Measurements from ENCODE around the gene METTL21C. TPM values are rescaled to one million over a fixed set of nuclear protein-coding genes. Genes with fewer than 3 reads are reported as not detected.

Gene METTL21C
- not detected for total RNA-seq

DNA sequence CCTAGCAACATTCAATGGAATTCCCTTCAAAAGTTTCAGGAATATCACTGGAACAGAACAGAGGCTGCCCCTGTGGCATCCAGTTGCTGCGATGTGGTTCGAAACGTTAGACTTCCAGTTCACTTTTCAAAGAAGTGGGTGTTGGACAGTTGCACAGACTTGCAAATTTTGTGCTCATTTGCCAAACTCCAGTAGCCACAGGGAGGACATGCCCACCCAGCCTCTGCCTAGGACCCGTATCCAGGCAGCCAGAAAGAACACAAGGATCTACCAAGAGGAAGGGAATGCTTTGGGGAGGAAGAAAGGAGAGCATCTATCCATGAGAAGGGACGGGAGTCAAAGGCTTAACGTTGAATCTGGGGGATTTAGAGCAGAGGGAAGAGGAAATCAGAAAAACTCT, at the start of gene METTL21C:
METTL21C (minus strand) TSS at position 108 of the 400 bp plus-strand sequence. CDS start 546 bp downstream, outside the sequence.
- POLR2A ChIA-PET: no interaction called here
- H3K4me1 Mint-ChIP-seq: no peaks in the 10 kb centered on the region
- no peaks in the 10 kb centered on the region for H3K36me3 Mint-ChIP-seq
- DNase-seq (no peak), ATAC-seq (ENCODE audit: low read depth) (no peak)
- no peak within 1 kb of the TSS for H3K27ac Mint-ChIP-seq
- H3K27me3 Mint-ChIP-seq: peaks cover 19% of the 10 kb centered on the region
- no peak within 1 kb of the TSS for H3K4me3 Mint-ChIP-seq
- H3K9me3 Mint-ChIP-seq: no peaks in the 10 kb centered on the region

DNA sequence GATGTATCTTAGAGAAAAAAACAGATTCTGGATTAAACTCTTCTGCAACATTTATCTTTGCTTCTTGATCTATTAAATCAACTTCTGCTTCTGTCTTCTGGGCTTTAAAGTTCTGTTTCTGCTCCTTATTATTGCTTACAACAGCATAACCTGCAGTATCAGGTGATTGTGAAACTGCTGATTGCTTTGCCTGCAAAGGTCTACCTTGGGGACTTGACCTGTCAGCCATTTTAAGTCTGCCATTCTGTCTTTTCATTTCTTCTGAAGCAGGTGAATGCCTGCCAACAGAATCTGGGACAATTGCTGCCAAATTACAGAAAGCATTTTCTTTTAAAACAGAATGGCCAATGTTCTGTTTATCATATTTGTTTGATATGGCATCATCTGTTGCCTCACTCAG, 47.7 kb upstream of the METTL21C start:
- Mint-ChIP-seq H3K27me3 (peaks cover 46% of the 10 kb centered on the region), H3K36me3 (no peaks in the 10 kb centered on the region), H3K27ac (no peak overlapping the region), H3K4me3 (no peak overlapping the region), H3K9me3 (peaks cover 5% of the 10 kb centered on the region), H3K4me1 (no peaks in the 10 kb centered on the region)
- ATAC-seq (ENCODE audit: low read depth): no peak
- no peak for DNase-seq
- POLR2A ChIA-PET: no interaction called here

DNA sequence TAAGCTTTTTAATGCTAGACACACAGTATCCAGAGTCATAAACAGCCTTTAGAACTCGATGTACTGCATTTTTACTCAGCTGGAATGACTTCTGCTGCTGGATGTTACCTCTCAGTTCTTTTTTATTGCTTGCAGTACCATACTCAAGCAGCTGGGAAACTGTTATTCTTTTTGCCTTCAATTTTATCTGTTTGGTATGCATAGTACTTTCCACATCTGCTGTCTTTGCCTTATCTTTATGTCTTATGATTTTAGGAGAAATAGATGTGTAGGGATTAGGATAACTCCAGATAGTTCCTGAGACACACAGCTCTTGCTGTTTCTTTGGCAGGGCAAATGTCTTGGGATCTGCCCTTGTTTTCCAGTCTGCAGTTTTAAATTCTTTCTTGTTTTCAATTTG, 47.3 kb upstream of the METTL21C start:
- peaks cover 5% of the 10 kb centered on the region for H3K9me3 Mint-ChIP-seq
- H3K36me3 Mint-ChIP-seq: no peaks in the 10 kb centered on the region
- no peak overlapping the region for H3K4me3 Mint-ChIP-seq
- H3K27ac Mint-ChIP-seq: no peak overlapping the region
- ATAC-seq (ENCODE audit: low read depth) (no peak), DNase-seq (no peak)
- H3K27me3 Mint-ChIP-seq: peaks cover 44% of the 10 kb centered on the region
- no peaks in the 10 kb centered on the region for H3K4me1 Mint-ChIP-seq
- POLR2A ChIA-PET: no interaction called here

DNA sequence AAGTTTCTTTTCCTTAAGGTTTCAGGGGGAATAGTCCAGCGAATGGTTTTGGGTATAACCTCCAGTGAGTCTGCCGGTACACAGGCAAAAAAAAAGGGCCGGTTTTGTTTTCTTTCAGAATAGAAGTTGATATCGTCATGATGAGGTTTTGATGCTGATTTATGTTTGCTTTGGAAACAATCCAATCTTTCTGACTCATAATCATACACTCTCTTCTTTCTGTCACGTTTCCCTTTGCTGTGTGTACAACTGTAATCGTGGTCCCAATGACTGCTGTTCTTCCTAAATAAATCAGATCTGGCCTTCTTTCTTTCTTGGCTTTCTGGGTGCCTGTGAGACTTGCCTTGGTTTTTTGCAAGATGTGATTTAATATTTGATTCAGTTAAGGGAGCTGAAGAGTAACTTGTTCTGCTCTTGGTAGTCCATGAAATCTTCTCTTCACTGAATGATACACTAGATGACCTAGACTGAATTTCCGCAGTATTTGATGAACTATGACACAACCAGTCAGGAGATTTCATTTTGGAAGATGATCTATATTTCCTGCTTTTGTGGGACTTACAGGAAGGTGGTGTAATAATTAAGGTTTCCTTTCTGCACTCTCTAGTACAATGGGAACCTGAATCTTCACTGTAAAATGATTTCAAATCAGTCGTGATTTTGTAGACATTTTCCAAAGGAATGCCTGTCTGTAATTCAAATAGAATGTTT, 34.9 kb upstream of the METTL21C start:
- no peak for ATAC-seq (ENCODE audit: low read depth)
- no peak for DNase-seq
- POLR2A ChIA-PET: no interaction called here
- peaks cover 25% of the 10 kb centered on the region for H3K27me3 Mint-ChIP-seq
- H3K4me1 Mint-ChIP-seq: peaks cover 4% of the 10 kb centered on the region
- no peaks in the 10 kb centered on the region for H3K36me3 Mint-ChIP-seq
- no peaks in the 10 kb centered on the region for H3K9me3 Mint-ChIP-seq
- no peak overlapping the region for H3K27ac Mint-ChIP-seq
- no peak overlapping the region for H3K4me3 Mint-ChIP-seq

DNA sequence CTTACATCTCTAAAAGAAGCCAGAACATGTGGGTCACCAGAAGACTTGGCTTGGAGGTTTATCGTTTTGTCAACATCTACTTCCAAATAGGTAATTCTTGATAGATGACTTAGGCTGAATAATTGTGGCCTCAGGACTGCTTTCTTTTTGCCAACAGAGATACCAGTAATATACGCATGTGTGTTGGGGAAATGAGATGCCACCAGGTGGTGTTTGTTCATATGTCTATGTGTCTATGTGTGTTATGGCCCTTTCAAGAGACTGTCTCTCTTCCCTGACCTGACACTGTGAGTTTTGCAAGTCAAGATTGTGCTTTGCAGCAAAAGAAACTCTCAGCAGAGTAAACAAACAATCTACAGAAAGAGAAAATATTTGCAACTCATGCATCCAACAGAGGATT, 31.6 kb upstream of the METTL21C start:
- H3K27me3 Mint-ChIP-seq: peaks cover 29% of the 10 kb centered on the region
- DNase-seq (no peak), ATAC-seq (ENCODE audit: low read depth) (peak; percentile 80)
- H3K4me3 Mint-ChIP-seq: no peak overlapping the region
- POLR2A ChIA-PET: no interaction called here
- peaks cover 7% of the 10 kb centered on the region for H3K4me1 Mint-ChIP-seq
- no peaks in the 10 kb centered on the region for H3K36me3 Mint-ChIP-seq
- H3K27ac Mint-ChIP-seq: no peak overlapping the region
- no peaks in the 10 kb centered on the region for H3K9me3 Mint-ChIP-seq

DNA sequence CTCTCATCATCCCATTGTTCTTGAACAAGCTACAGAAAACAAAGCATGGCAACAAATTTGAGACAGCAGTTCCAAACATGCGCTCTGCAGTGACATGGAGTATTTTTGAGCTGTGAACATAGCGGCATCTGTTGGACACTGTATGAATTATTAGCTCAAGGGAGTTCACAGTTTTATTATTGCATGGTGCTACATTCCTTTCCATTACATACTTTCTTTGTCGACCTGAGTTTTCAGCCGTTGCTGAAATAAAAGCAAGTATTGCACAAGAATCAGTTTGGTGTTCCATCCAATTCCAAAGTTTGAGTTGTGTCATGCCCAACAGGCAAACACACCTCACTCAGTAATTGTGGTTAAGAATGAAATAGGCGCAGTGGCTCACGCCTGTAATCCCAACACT, 30.1 kb upstream of the METTL21C start:
- DNase-seq (no peak), ATAC-seq (ENCODE audit: low read depth) (no peak)

DNA sequence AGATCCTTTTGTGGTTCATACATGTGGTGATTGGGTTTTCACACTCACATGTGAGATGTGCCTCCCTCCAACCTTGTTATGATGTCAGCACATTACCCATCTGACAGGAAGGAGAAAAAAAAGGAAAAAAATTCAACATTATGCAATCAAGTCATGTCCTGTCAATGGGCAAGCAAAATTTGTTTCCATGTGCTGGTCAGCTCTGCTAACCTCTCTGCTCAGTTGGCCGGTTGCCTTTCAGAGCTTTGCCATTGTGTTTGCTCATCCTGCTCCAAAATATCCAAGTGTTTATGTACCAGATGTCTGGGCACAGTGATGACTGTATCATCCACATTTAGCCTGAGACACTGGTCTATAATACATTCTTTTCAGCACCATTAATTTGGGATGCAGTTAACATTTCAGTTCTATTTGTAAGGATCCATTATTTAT, 27.0 kb upstream of the METTL21C start:
- Mint-ChIP-seq H3K36me3 (no peaks in the 10 kb centered on the region), H3K4me1 (peaks cover 3% of the 10 kb centered on the region), H3K9me3 (no peaks in the 10 kb centered on the region), H3K4me3 (no peak overlapping the region), H3K27ac (no peak overlapping the region), H3K27me3 (peaks cover 13% of the 10 kb centered on the region)
- no peak for ATAC-seq (ENCODE audit: low read depth)
- POLR2A ChIA-PET: interaction anchor here (0.6 to 2.0 kb wide), 3 partner anchors 42 to 124 kb away, joined by 3 to 5 read pairs (median 4); partner anchors contain the start of gene ERCC5
- no peak for DNase-seq

More for the DNA sequence above, 30.1 kb upstream of the METTL21C start:
- Mint-ChIP-seq H3K27ac (no peak overlapping the region), H3K4me3 (no peak overlapping the region), H3K36me3 (no peaks in the 10 kb centered on the region), H3K27me3 (peaks cover 16% of the 10 kb centered on the region), H3K4me1 (peaks cover 7% of the 10 kb centered on the region), H3K9me3 (no peaks in the 10 kb centered on the region)
- POLR2A ChIA-PET: interaction anchor here (1.6 kb wide), 1 partner anchor 133 kb away, joined by 6 read pairs; no protein-coding TSS in a partner anchor

DNA sequence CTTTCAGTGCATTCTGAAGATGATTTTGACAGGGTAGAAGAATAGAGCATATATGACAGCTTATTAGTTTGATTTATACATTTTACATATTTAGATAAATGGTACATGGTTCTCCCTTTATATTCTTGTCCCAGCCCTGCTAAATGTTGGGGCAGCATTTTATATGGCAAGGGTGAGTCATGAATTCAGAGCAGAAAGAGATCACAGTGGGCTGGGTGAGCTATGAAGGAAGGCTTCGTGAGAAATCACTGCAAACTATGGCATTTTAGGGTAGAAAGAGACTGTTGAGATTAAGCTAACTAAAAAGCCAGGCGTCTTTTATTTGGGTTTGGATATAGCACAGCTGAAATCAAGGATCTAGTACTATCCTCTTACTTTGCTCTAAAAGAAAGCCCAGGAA, 23.9 kb upstream of the METTL21C start:
- POLR2A ChIA-PET: no interaction called here
- Mint-ChIP-seq H3K27ac (no peak overlapping the region), H3K36me3 (no peaks in the 10 kb centered on the region), H3K4me3 (no peak overlapping the region), H3K27me3 (peaks cover 14% of the 10 kb centered on the region), H3K4me1 (peaks cover 3% of the 10 kb centered on the region), H3K9me3 (no peaks in the 10 kb centered on the region)
- no peak for ATAC-seq (ENCODE audit: low read depth)
- no peak for DNase-seq

DNA sequence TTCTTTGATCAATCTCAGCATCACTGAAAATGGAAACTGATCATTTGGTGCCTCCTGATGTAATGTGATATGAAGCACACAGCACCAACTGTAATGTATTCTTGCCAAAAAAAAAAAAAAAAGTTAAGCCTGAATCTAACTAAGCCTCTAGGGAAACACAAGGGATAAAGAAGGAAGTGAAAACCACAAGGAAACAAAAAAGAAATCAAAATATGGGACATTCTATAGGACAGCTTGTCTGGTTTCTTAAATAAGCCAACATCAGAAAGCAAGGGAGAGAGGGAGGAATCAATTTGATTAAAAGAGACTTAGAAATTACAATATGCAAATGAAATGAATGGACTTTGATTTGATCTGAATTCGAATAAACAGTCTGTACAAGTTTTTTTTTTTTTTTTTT, 20.6 kb upstream of the METTL21C start:
- Mint-ChIP-seq H3K9me3 (no peaks in the 10 kb centered on the region), H3K4me1 (no peaks in the 10 kb centered on the region), H3K36me3 (no peaks in the 10 kb centered on the region), H3K27me3 (peaks cover 14% of the 10 kb centered on the region), H3K27ac (no peak overlapping the region), H3K4me3 (no peak overlapping the region)
- DNase-seq: no peak
- POLR2A ChIA-PET: interaction anchor here (0.6 kb wide), 1 partner anchor 18 kb away, joined by 3 read pairs; no protein-coding TSS in a partner anchor
- ATAC-seq (ENCODE audit: low read depth): no peak

DNA sequence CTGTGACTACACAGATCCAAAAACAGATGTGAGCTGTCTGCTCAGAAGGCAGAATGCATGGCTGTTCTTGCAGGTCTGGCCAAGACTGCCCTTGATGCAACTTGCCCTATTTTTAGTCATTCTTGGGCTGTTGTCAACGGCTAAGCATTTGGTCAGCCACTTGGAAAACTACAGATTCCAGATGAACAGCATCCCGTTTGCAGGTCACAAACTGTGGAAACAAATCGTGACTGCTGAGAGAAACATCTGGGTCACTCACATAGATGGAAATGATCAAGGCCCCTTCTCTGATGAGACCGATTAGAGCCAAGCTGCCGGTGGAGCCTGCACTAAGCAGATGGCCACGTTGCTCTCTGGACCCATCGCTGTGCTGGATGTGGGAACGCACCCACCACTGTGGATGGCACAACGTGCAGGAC, 15.4 kb upstream of the METTL21C start:
- Mint-ChIP-seq H3K27me3 (peaks cover 22% of the 10 kb centered on the region), H3K9me3 (no peaks in the 10 kb centered on the region), H3K27ac (no peak overlapping the region), H3K4me1 (no peaks in the 10 kb centered on the region), H3K36me3 (no peaks in the 10 kb centered on the region), H3K4me3 (no peak overlapping the region)
- DNase-seq (no peak), ATAC-seq (ENCODE audit: low read depth) (no peak)
- POLR2A ChIA-PET: no interaction called here

DNA sequence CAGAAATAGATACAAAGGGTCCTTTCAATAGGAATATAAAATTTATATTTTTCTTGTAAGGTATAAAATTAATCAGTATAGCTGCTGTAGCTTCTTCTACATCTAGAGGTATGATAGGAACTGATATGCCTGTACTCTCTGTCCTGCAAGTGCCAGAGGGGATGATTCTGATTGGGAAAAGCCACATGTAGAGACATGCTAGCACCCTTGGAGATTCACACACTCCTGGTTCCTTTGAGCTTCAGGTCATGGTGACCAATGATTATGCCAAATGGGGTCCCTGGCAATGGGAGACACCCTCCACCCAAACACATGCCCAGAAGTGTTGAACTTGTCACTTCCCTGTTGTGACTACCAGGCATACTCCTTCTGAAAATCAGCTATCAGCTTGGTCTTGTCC, 14.7 kb upstream of the METTL21C start:
- Mint-ChIP-seq H3K36me3 (no peaks in the 10 kb centered on the region), H3K27ac (no peak overlapping the region), H3K4me3 (no peak overlapping the region), H3K4me1 (no peaks in the 10 kb centered on the region), H3K27me3 (peaks cover 22% of the 10 kb centered on the region), H3K9me3 (no peaks in the 10 kb centered on the region)
- ATAC-seq (ENCODE audit: low read depth) (no peak), DNase-seq (no peak)
- POLR2A ChIA-PET: no interaction called here

DNA sequence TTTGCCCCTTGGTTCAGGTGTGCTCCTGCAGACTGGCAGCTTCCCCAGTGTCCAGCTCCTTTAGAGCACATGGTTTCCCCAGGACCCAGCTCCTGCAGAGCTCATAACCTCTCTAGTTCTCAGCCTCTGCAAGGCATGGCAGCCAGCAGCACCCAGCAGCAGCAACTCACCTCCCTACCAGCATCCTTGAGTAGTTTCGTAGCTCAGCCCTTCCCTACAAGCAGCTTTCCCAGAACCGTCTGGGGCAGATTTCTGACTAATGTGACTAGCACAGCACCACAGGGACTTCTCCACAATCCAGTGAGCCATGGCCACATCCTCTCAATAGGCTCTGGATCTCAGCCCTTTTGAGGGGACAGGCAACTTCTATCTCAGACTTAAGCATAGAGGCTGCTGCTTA, 14.1 kb upstream of the METTL21C start:
- H3K36me3 Mint-ChIP-seq: no peaks in the 10 kb centered on the region
- H3K9me3 Mint-ChIP-seq: no peaks in the 10 kb centered on the region
- H3K27ac Mint-ChIP-seq: no peak overlapping the region
- POLR2A ChIA-PET: no interaction called here
- no peak overlapping the region for H3K4me3 Mint-ChIP-seq
- ATAC-seq (ENCODE audit: low read depth) (no peak), DNase-seq (no peak)
- H3K4me1 Mint-ChIP-seq: no peaks in the 10 kb centered on the region
- H3K27me3 Mint-ChIP-seq: peaks cover 23% of the 10 kb centered on the region

DNA sequence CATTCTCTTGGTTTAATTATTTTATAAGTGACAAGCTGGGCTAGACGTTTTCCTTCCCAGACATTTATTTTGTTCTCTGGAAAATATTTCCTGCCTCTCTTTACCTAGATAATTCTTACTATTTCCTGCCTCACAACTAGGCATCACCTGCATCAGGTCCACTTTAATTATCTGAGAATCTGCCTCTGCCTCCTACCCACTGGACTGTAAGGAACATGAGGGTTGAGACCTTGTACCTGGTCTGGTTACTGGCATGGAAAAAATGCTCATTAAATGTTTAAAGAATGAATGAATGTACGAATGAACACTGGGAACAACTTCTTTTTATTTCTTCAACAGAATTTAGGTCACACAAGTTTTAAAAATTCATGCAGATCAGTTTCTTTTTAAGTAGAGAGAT, 13.4 kb upstream of the METTL21C start:
- ATAC-seq (ENCODE audit: low read depth) (no peak), DNase-seq (no peak)
- no peaks in the 10 kb centered on the region for H3K4me1 Mint-ChIP-seq
- H3K4me3 Mint-ChIP-seq: no peak overlapping the region
- no peak overlapping the region for H3K27ac Mint-ChIP-seq
- no peaks in the 10 kb centered on the region for H3K36me3 Mint-ChIP-seq
- POLR2A ChIA-PET: no interaction called here
- peaks cover 21% of the 10 kb centered on the region for H3K27me3 Mint-ChIP-seq
- no peaks in the 10 kb centered on the region for H3K9me3 Mint-ChIP-seq

DNA sequence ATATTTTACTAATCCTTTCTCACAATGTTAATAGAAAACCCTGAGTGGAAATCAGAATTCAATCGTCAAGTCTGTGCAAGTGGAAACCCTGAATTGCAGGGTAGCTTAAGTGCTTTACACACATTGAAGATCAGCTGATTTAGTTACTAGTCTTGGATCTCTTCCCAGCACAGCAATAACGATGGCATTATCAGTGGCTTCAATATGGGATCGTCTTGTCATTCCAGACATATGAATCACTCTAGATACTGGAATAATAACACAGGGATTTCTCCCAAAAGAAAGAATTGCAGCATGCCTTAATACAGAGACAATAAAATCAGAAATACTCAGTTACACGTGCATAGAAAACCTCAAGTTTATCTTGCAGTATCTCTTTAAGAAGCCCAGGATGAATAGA, 12.6 kb upstream of the METTL21C start:
- POLR2A ChIA-PET: no interaction called here
- Mint-ChIP-seq H3K27me3 (peaks cover 20% of the 10 kb centered on the region), H3K36me3 (no peaks in the 10 kb centered on the region), H3K4me3 (no peak overlapping the region), H3K4me1 (no peaks in the 10 kb centered on the region), H3K9me3 (no peaks in the 10 kb centered on the region), H3K27ac (no peak overlapping the region)
- no peak for DNase-seq
- ATAC-seq (ENCODE audit: low read depth): no peak

All from activated naive CD8-positive, alpha-beta T cell treated with anti-CD3 and anti-CD28 coated beads, Interleukin-2, amount 10 ng/mL, durations not matched to agents 7 days and 5 days (primary cell).